GM18505 (cell line): Measurements from ENCODE around the gene NUDCD2.

Source experiments
- ATAC-seq: cut with Tn5 transposase; IDR thresholded peaks from one replicate; pipeline ENCODE4 v1.9.1; 2021; ENCODE audit not compliant: unreplicated experiment
- POLR2A ChIP-seq: IDR thresholded peaks from 4 replicates; pipeline ENCODE4 v1.6.1; 2011; ENCODE audit warnings: borderline replicate concordance; ENCODE audit not compliant: insufficient read depth, insufficient read length; ENCODE audit errors: extremely low read depth

Gene NUDCD2, protein sequence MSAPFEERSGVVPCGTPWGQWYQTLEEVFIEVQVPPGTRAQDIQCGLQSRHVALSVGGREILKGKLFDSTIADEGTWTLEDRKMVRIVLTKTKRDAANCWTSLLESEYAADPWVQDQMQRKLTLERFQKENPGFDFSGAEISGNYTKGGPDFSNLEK

DNA sequence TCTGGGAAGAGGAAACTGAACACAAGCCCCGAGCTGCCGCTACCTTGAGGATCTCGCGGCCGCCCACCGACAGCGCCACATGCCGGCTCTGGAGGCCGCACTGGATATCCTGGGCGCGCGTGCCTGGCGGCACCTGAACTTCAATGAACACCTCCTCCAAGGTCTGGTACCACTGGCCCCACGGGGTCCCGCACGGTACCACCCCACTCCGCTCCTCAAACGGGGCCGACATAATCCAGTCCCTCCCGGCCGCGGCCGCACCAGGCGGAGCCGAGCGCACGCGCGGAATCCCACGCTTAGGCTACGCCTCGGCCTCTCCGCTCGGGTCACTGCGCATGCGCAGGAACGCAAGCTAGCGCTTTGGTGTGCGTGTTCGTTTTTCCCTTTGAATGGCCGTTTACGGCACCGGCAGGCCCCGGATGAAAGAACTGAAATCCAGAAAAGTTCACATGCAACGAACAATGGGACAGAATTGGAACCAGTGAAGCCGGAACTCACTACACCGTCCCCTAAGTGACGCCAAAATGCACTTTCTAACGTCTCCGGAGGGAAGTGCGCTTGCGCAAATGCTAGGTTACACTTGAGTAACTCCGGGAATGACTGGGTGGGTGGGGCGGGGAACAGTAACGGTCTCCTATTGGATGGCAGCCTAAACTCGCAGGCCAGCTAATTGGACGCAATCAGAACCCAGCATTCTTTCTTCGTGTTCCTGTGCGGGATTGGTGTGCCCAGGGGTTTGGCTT lies at the start of gene NUDCD2:
TSS of gene NUDCD2 (minus strand) at position 284 of the 743 bp plus-strand sequence. CDS start at position 232, 52 bp downstream.
- TF ChIP-seq POLR2A, result peak; percentile 97
- peak; percentile 75 for ATAC-seq

DNA sequence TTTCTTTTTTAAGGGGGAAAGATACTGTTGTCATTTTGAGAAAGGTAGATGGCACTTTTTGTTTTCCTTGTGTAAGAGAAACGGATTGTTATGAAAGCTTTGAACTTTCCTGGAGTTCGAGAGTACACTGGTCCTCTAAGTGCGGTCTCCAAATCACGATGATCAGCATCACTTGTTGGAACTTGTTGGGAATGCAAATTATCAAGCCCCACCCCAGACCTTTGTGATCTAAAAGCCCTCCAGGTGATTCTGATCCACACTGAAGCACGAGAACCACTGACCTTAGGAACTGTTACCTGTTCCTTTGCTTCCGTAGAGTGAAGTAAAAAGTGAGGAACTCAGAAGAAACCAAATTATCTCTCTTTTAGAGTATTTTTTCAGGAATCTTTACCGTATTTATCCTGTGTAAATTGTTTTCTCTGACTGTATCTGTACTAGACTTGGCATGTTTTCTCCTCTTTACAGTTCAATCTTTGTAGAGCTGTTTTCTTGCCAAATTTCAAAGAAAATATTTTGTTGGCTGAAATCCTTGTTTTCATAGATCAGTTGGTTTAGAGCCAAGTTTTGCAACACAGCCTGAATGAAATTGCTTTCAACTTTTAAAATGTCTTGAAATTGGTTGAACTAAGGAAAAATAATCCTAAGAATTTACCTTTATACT lies 49.5 kb upstream of the NUDCD2 start:
- TF ChIP-seq POLR2A, result no peak
- ATAC-seq, result no peak

DNA sequence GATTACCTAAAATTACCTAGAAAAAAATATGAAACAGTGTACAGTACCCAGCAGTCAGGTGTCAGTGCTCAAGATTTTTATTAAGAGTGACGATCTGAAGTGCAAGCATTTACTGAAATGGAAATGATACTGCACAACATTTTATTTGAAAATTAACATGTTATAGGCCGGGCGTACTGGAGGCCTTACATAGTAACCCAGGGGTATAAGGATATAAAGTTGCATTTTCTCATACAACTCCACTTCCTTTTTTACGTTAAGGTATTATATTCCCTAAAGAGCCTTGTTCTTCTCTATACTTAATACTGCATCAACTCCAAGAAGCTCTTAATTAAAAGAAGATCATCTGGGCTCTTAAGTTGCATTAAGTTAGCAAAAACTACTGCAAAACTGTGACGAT lies 48.9 kb upstream of the NUDCD2 start:
- ATAC-seq, result no peak
- TF ChIP-seq POLR2A, result no peak

DNA sequence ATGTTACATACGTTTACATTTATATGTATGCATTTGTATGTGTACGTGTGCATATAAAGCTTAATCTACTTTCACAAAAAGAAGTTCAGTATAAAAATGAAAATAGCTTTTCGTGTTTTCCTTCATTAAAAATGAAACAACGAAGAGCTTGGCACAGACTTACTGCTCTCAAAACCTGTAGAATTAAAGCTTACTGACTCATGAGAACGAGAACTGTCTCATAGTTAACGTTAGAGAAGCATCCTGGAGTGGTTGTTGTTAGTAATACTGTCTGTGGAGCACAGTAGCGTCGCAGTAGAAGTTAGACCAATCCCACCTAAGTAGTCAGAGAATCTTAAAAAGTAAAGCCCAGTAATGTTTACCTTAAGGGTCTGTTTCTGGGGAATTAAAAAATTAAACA lies 46.8 kb upstream of the NUDCD2 start:
- no peak for TF ChIP-seq POLR2A
- ATAC-seq, result no peak

DNA sequence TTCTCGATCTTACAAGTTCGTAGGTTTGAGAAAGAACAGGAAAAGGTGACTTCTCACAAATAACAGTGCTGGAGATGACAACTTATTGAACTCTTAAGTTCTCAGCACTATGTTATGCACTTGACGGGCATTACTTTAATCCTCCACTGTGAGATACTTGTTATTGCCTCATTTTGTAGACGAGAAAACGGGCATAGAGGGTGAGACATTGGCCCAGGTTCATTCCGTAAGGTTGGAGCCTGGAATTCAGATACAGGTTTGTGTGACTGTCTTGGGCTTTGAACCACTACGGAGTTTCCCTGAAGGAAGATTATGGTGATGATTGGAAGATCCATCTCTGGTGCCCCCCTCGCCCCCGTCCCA lies 46.2 kb upstream of the NUDCD2 start:
- TF ChIP-seq POLR2A, result no peak
- ATAC-seq, result peak; percentile 7

DNA sequence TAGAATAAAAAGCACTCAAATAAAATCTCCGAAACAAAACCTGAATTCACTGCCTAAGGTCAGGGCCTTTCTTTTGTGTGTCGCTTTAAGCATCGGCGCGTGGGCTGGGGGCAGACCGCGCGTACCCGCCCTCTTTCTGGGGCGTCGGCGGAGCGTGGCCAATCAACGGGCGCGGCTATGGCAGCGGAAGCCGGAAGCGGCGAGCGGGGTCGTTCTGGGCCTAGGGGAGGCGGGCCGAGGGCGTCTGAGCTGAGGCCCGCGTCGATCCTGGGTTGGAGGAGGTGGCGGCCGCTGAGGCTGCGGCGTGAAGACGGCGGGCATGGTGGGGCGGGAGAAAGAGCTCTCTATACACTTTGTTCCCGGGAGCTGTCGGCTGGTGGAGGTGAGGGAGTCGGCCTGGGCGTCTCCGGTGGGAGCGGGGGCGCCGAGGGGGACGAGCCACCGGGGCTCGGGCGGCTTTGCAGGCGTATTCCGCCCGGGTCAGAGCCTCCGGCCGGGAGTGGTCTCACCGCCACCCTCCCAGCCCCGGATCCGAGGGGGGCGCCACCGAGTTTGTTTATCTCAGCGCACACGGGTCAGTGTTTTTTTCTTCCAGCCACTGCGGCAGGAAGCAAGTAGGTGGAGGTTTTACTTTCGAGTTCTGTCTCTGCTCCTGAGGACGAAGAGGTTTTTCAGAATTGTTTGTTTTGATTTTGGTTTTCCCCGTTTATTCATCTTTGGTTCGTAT lies 45.6 kb upstream of the NUDCD2 start, which contains the start of gene MAT2B:
TSS of gene MAT2B (plus strand) at position 252 of the 727 bp plus-strand sequence. CDS start at position 320, 68 bp downstream.
- peak; percentile 93 for TF ChIP-seq POLR2A

DNA sequence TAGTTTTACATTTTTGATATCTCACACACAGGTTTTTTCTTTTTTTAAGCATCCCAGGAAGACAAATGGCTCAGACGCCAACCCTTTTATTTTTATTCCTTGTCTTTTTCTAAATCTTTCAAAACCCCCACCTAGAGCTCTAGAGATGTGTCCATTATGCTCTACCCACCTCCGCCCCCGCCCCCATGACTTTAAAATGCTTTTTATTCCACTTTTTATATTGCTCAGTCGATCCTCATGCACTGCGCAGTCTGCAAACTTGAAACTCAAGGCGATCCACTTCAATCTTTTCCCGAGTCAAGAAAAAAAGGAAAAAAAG lies 45.1 kb upstream of the NUDCD2 start:
- TF ChIP-seq POLR2A, result no peak
- ATAC-seq, result peak; percentile 3

More for the DNA sequence above, 45.6 kb upstream of the NUDCD2 start, which contains the start of gene MAT2B:
- peak; percentile 91 for ATAC-seq

DNA sequence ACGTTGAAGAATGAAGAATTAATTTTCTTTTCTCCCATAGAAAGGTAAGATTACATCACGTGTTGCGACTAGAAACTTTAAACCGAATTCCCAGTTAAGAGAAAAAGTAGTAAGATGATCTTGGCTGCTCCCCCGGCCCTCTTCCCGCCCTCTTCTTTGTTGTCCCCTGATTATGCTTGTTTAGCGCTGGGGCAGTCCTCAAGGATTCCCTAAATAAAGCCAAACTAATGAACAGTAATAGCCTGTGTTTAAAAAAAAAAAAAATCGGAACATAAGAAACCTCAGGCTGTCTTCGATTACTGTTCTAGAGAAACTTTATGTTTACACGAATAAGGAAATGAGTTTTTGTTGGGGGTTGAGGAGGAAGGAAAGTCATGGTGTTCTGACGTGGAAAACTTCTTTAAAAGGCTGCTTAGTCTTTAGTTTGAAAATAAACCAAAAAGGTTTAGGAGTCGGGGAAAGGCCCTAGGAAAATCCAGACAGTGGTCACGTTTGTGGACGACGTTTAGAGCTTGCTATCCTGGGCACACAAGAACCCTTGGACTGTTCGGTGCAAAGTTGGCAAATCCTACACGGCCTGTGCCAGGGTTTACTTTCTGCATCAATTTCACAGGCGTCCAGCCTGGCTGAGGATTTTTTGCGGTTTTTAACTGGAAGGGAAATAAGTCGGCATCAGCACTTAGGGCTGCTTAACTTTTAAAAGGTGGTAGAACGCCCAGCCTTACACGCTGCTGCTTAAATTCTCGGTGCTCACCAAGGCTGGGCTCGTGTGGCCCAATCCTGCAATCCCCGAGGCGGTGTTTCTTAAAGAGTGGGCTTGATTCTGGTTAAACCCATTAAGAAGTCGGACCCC lies 44.4 kb upstream of the NUDCD2 start:
- no peak for ATAC-seq
- TF ChIP-seq POLR2A, result peak; percentile 48

DNA sequence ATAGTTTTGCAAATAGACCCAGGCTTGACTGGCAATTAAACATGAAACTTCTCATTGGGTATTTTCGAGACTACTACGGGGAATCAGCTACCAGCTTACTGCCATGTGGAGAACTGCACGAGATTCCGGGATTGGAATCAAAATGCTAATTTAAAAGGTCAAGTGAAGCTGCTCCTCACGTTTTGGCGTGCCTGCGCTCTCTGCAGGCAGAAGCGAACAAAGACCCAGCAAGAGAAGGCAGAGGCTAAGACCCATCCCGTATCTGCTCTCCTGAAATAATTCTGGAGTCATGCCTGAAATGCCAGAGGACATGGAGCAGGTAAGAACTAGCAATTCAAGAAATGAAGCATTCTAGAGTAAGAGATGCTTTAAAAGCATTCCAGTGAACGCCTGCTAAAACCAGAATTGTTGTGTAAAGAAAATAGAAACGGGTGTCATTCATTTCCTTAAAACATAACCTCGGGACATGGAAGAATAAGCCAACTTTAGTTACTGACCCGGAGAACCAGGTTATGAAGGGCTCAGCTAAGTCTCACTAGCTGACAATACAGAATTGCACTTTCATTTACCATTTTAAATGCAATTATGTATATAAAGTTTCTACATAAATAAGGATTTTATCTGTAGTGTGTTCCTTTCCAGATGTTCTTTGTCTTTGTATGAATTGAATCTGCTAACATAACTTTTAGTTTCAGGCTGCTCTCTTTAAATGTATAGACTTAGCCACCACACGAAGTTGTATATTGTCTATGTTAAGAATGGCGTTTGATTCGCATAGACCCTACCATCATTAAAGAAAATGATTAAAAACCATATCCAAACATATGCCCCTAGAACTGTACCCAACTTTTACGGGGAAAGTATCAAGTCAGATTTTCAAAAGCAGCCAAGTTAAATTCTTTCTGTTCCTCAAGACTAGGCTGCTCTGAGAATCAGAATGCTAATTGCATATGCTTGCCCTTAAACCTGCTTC lies 43.5 kb upstream of the NUDCD2 start:
- peak; percentile 42 for TF ChIP-seq POLR2A
- no peak for ATAC-seq

DNA sequence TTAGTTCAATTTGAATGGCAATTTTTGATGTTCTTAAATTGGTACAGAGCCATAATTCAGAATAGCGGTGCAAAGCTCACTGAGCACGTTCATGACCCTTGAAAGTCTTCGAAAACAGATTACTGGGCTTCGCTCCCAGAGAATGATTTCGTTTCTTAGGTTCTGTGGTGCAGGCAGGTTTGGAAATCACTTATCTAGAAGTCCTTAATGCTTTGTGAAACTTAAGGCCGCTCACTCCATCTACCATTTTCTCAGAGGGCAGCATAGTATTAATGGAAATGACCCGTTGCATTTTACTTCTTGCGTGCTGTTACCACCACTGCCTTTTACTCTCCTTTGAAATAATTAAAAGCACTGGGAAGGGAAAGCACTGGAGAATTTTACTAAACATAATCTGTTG lies 42.6 kb upstream of the NUDCD2 start:
- no peak for ATAC-seq
- TF ChIP-seq POLR2A, result no peak

DNA sequence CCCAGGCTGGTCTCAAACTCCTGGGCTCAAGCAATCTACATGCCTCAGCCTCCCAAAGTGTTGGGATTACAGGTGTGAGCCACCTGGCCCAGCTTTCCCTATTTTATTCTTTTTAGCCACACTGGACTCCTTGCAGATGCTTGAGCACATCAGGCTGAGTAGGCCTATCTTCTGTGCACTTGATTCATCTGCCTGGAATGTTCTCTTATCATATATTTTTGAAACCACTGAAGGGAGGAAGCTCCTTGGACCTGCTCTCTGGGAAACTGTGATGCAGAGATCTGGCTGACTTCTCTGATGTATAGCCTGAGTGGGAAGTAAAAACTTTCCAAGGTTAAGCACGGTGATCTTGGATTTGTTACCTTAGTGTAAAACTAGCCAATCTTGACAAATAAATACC lies 39.0 kb upstream of the NUDCD2 start:
- no peak for TF ChIP-seq POLR2A

More for the DNA sequence above, 39.0 kb upstream of the NUDCD2 start:
- no peak for ATAC-seq
